HG02798 (cell line): ENCODE measurements around the gene SH2B2.
"Not testable (repeated sequence)": the region's sequence is repeated elsewhere in the genome, so short reads cannot be mapped to it uniquely, and the experiment has no call there.

ENCODE experiments used
- ATAC-seq: cut with Tn5 transposase; IDR thresholded peaks from one replicate; pipeline ENCODE4 v1.9.1; 2021; ENCODE audit warnings: mild to moderate bottlenecking; ENCODE audit not compliant: unreplicated experiment, poor library complexity

Gene SH2B2

GRCh38 chr7:102303669-102304422 lies 17.2 kb downstream of the SH2B2 start:
- ATAC-seq, result no peak

GRCh38 chr7:102304668-102305067 lies 18.0 kb downstream of the SH2B2 start:
- ATAC-seq, result no peak

GRCh38 chr7:102305414-102306268 lies 19.0 kb downstream of the SH2B2 start:
- peak; percentile 66 for ATAC-seq

- ATAC-seq, result peak; percentile 72
Observed at GRCh38 chr7:102306916-102307677, 20.4 kb downstream of the SH2B2 start.

- ATAC-seq, result no peak
Observed at GRCh38 chr7:102310414-102310815, 23.7 kb downstream of the SH2B2 start.

GRCh38 chr7:102312317-102312716 lies 25.6 kb downstream of the SH2B2 start:
- ATAC-seq, result no peak

- no peak for ATAC-seq
Observed at GRCh38 chr7:102313997-102314780, 27.5 kb downstream of the SH2B2 start.

- no peak for ATAC-seq
Observed at GRCh38 chr7:102317231-102318059, 30.8 kb downstream of the SH2B2 start.

GRCh38 chr7:102318482-102318971 lies 31.9 kb downstream of the SH2B2 start:
- no peak for ATAC-seq

- no peak for ATAC-seq
Observed at GRCh38 chr7:102319671-102320070, 33.0 kb downstream of the SH2B2 start.

GRCh38 chr7:102320181-102320580 lies 33.5 kb downstream of the SH2B2 start:
- no peak for ATAC-seq

GRCh38 chr7:102320601-102321350 lies 34.1 kb downstream of the SH2B2 start:
- ATAC-seq, result no peak

- no peak for ATAC-seq
Observed at GRCh38 chr7:102321351-102322201, 34.9 kb downstream of the SH2B2 start.

- no peak for ATAC-seq
Observed at GRCh38 chr7:102322202-102322715, 35.6 kb downstream of the SH2B2 start.

- no peak for ATAC-seq
Observed at GRCh38 chr7:102323914-102324195, 37.2 kb downstream of the SH2B2 start.

- ATAC-seq, result not testable (repeated sequence)
Observed at GRCh38 chr7:102325106-102325505, 38.4 kb downstream of the SH2B2 start.

GRCh38 chr7:102326157-102326889 lies 39.7 kb downstream of the SH2B2 start:
- no peak for ATAC-seq
